GM19099 (cell line): ENCODE data around the gene ODF4.
A peak's percentile ranks its signal among the peaks of the same experiment; 100 is the strongest.

Experiments used
- POLR2A ChIP-seq: IDR thresholded peaks from 3 replicates; pipeline ENCODE4 v1.6.1; 2011; ENCODE audit warnings: low read depth; ENCODE audit not compliant: insufficient read length; ENCODE audit errors: extremely low read depth

Gene ODF4

GRCh38 chr17:8377422-8377821, 37.8 kb downstream of the ODF4 start:
- no peak for TF ChIP-seq POLR2A

- TF ChIP-seq POLR2A: no peak
Measured at GRCh38 chr17:8380049-8380448, 40.4 kb downstream of the ODF4 start.

GRCh38 chr17:8382052-8382879, 42.6 kb downstream of the ODF4 start:
- TF ChIP-seq POLR2A: no peak

- TF ChIP-seq POLR2A: no peak
Measured at GRCh38 chr17:8382880-8383142, 43.2 kb downstream of the ODF4 start.

GRCh38 chr17:8383143-8383822, 43.6 kb downstream of the ODF4 start, which contains the start of gene RPL26:
TSS of gene RPL26 (minus strand) at chr17:8383193. CDS start at chr17:8382310, 883 bp downstream.
- TF ChIP-seq POLR2A: peak; percentile 99

GRCh38 chr17:8384801-8385378, 45.2 kb downstream of the ODF4 start:
- no peak for TF ChIP-seq POLR2A

GRCh38 chr17:8386841-8387240, 47.2 kb downstream of the ODF4 start:
- no peak for TF ChIP-seq POLR2A

GRCh38 chr17:8387914-8388651, 48.4 kb downstream of the ODF4 start:
- no peak for TF ChIP-seq POLR2A

GRCh38 chr17:8391711-8392110, 52.1 kb downstream of the ODF4 start:
- TF ChIP-seq POLR2A: no peak

- TF ChIP-seq POLR2A: no peak
Measured at GRCh38 chr17:8392274-8392673, 52.6 kb downstream of the ODF4 start.

- TF ChIP-seq POLR2A: no peak
Measured at GRCh38 chr17:8392674-8393469, 53.2 kb downstream of the ODF4 start.

- TF ChIP-seq POLR2A: peak; percentile 16
Measured at GRCh38 chr17:8393470-8394231, 54.0 kb downstream of the ODF4 start.
